ENCODE measurements around the gene HSPA12A.
"Not testable (repeated sequence)": the region's sequence is repeated elsewhere in the genome, so short reads cannot be mapped to it uniquely, and the experiment has no call there.

HSPA12A gene

DNA sequence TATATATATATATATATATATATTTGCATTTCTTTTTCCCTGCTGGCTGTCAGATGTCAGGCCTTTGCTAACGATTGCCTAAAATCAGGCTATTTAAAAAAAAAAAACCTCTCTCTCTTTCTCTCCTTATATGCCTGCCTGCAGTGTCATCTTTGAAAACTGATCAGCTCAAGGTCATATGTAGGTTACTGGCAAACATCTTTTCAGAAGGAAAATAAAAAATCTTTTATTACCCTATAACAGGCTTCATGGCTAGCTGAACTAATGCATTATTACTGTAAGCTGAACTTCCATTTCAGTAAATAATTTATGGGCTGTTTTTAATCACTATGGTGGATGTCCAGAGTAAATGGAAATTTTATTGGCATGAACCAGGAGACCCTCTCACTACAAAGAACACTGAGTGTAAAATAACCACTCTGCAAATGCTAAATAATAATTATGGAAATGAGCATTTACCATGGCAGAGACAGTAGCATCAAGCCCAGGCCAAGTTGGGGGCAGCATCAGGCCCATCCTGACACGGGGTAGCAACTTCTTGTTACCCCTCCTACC, 29.3 kb downstream of the HSPA12A start:
- no peak overlapping the region for H2AK5ac ChIP-seq (ENCODE audit: low read length)
- H2BK120ac ChIP-seq (ENCODE audit: insufficient read depth, low read length, poor library complexity): no peak overlapping the region
- H3K9ac ChIP-seq (ENCODE audit: low read length): no peak overlapping the region
- no peak overlapping the region for H2AFZ ChIP-seq (ENCODE audit: insufficient read depth, low read length, poor library complexity)
- no peaks in the 10 kb centered on the region for H3K79me1 ChIP-seq (ENCODE audit: low read length)
- H3K79me2 ChIP-seq (ENCODE audit: control insufficient read depth, insufficient read depth, low read length, poor library complexity): no peaks in the 10 kb centered on the region
- no peak for DNase-seq
- no peak overlapping the region for H3K14ac ChIP-seq (ENCODE audit: low read length)
- H2BK12ac ChIP-seq (ENCODE audit: low read length): no peak overlapping the region
- no peaks in the 10 kb centered on the region for H3K4me1 ChIP-seq (ENCODE audit: control insufficient read depth in 1 of 2, insufficient read depth in 2 of 2, low read length in 2 of 2)
- H3K4me3 ChIP-seq (ENCODE audit: low read depth, low read length): no peak overlapping the region
- no peak overlapping the region for H2BK5ac ChIP-seq (ENCODE audit: low read depth, low read length, poor library complexity)
- no peak overlapping the region for H3K4ac ChIP-seq (ENCODE audit: low read depth, low read length)
- WGBS (ENCODE audit: extremely low coverage, insufficient coverage, insufficient read length): no CpG with 5 or more reads among the region's 2 CpGs
- H3K27me3 ChIP-seq (ENCODE audit: insufficient read depth, low read length): no peaks in the 10 kb centered on the region
- H3K18ac ChIP-seq (ENCODE audit: low read length): no peak overlapping the region
- H3K9me3 ChIP-seq (ENCODE audit: insufficient read depth, low read depth, low read length): no peaks in the 10 kb centered on the region
- H3K4me2 ChIP-seq (ENCODE audit: low read length): no peak overlapping the region
- no peak overlapping the region for H4K12ac ChIP-seq (ENCODE audit: low read depth, low read length)
- H4K8ac ChIP-seq (ENCODE audit: low read depth, low read length): no peak overlapping the region
- H3K36me3 ChIP-seq (ENCODE audit: control insufficient read depth in 1 of 2, insufficient read depth in 2 of 2, low read length in 2 of 2): no peaks in the 10 kb centered on the region
- no peak overlapping the region for H3K27ac ChIP-seq (ENCODE audit: low read depth, low read length)
- no peak overlapping the region for H3K23ac ChIP-seq (ENCODE audit: low read length)
- no peak overlapping the region for H4K91ac ChIP-seq (ENCODE audit: low read depth, low read length)

DNA sequence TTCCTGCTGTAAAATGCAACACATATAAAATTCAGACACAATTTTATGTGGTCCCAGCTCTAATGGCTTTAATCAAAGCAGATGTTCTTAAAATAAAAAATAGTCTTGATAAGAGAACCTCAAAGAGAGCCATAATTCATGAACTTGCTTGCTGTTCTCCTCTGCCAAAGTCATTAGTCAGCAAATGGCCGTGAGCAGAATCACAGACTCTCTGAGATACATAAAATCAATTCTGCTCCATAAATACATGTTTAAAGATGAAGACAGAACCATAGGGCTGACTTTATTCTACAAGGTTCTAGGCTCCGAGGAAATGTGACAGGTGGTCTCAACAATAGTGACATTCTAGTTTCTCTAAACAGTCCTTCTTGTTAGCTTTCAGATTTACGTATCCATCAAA, 29.8 kb downstream of the HSPA12A start:
- Histone ChIP-seq H3K9me3 (ENCODE audit: insufficient read depth, low read depth, low read length) (no peaks in the 10 kb centered on the region), H3K9ac (ENCODE audit: low read length) (no peak overlapping the region), H2BK120ac (ENCODE audit: insufficient read depth, low read length, poor library complexity) (no peak overlapping the region), H3K14ac (ENCODE audit: low read length) (no peak overlapping the region), H3K79me2 (ENCODE audit: control insufficient read depth, insufficient read depth, low read length, poor library complexity) (no peaks in the 10 kb centered on the region), H3K27ac (ENCODE audit: low read depth, low read length) (no peak overlapping the region), H3K4me3 (ENCODE audit: low read depth, low read length) (no peak overlapping the region), H2BK12ac (ENCODE audit: low read length) (no peak overlapping the region), H2AFZ (ENCODE audit: insufficient read depth, low read length, poor library complexity) (no peak overlapping the region), H3K18ac (ENCODE audit: low read length) (no peak overlapping the region), H3K4me1 (ENCODE audit: control insufficient read depth in 1 of 2, insufficient read depth in 2 of 2, low read length in 2 of 2) (no peaks in the 10 kb centered on the region), H2AK5ac (ENCODE audit: low read length) (no peak overlapping the region), H3K23ac (ENCODE audit: low read length) (no peak overlapping the region), H3K4me2 (ENCODE audit: low read length) (no peak overlapping the region), H3K27me3 (ENCODE audit: insufficient read depth, low read length) (no peaks in the 10 kb centered on the region), H3K4ac (ENCODE audit: low read depth, low read length) (no peak overlapping the region), H2BK5ac (ENCODE audit: low read depth, low read length, poor library complexity) (no peak overlapping the region), H4K8ac (ENCODE audit: low read depth, low read length) (no peak overlapping the region), H3K79me1 (ENCODE audit: low read length) (no peaks in the 10 kb centered on the region), H3K36me3 (ENCODE audit: control insufficient read depth in 1 of 2, insufficient read depth in 2 of 2, low read length in 2 of 2) (no peaks in the 10 kb centered on the region), H4K12ac (ENCODE audit: low read depth, low read length) (no peak overlapping the region), H4K91ac (ENCODE audit: low read depth, low read length) (no peak overlapping the region)
- DNase-seq: no peak
- WGBS (ENCODE audit: extremely low coverage, insufficient coverage, insufficient read length): no CpG with 5 or more reads among the region's 3 CpGs

DNA sequence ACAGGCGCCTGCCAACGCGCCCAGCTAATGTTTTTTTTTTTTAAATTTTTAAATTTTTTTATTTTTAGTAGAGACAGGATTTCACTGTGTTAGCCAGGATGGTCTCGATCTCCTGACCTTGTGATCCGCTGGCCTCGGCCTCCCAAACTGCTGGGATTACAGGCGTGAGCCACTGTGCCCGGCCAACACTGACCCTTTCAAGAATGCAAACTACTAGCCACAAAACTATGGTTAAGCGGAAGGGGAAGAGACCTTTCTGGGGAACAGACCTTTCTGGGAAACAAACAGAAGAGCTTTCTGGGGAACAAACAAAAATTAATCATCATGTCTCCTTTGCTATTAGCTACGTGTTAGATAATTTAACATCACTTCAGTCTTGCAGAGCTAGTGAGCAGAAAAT, 30.6 kb downstream of the HSPA12A start:
- H3K79me1 ChIP-seq (ENCODE audit: low read length); H3K4ac ChIP-seq (ENCODE audit: low read depth, low read length); H3K4me2 ChIP-seq (ENCODE audit: low read length); H3K27me3 ChIP-seq (ENCODE audit: insufficient read depth, low read length); H3K4me3 ChIP-seq (ENCODE audit: low read depth, low read length); DNase-seq; H3K18ac ChIP-seq (ENCODE audit: low read length); H3K79me2 ChIP-seq (ENCODE audit: control insufficient read depth, insufficient read depth, low read length, poor library complexity); H3K36me3 ChIP-seq (ENCODE audit: control insufficient read depth in 1 of 2, insufficient read depth in 2 of 2, low read length in 2 of 2); H2AFZ ChIP-seq (ENCODE audit: insufficient read depth, low read length, poor library complexity); H3K23ac ChIP-seq (ENCODE audit: low read length); H3K9ac ChIP-seq (ENCODE audit: low read length); H2BK120ac ChIP-seq (ENCODE audit: insufficient read depth, low read length, poor library complexity); H3K4me1 ChIP-seq (ENCODE audit: control insufficient read depth in 1 of 2, insufficient read depth in 2 of 2, low read length in 2 of 2); H4K91ac ChIP-seq (ENCODE audit: low read depth, low read length); H2BK12ac ChIP-seq (ENCODE audit: low read length); H3K27ac ChIP-seq (ENCODE audit: low read depth, low read length); H4K8ac ChIP-seq (ENCODE audit: low read depth, low read length); H3K14ac ChIP-seq (ENCODE audit: low read length); H4K12ac ChIP-seq (ENCODE audit: low read depth, low read length); H2BK5ac ChIP-seq (ENCODE audit: low read depth, low read length, poor library complexity); H3K9me3 ChIP-seq (ENCODE audit: insufficient read depth, low read depth, low read length); H2AK5ac ChIP-seq (ENCODE audit: low read length): not testable (repeated sequence)
- WGBS (ENCODE audit: extremely low coverage, insufficient coverage, insufficient read length): no CpG with 5 or more reads among the region's 10 CpGs

DNA sequence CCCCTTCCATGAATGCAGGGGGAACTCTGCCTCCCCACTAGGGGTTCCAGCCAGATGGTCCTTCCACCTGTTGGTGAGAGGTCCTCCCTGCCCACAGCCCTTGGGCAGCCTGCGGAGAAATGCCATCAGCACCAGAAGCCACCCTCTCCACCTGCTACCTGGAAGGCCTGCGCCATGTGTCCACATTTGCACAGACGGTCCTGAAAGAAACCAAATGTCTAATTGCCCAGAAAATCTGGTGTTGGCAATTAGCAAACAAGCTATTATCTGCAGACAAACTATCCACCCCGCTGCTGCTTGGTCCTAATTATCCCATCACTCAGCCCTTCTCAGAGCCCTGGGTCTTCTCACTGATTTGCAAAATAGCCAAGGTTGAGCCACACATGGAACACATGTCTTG, 32.3 kb downstream of the HSPA12A start:
- Histone ChIP-seq H3K23ac (ENCODE audit: low read length) (no peak overlapping the region), H3K79me1 (ENCODE audit: low read length) (no peaks in the 10 kb centered on the region), H3K36me3 (ENCODE audit: control insufficient read depth in 1 of 2, insufficient read depth in 2 of 2, low read length in 2 of 2) (no peaks in the 10 kb centered on the region), H3K79me2 (ENCODE audit: control insufficient read depth, insufficient read depth, low read length, poor library complexity) (no peaks in the 10 kb centered on the region), H2BK120ac (ENCODE audit: insufficient read depth, low read length, poor library complexity) (no peak overlapping the region), H3K4me1 (ENCODE audit: control insufficient read depth in 1 of 2, insufficient read depth in 2 of 2, low read length in 2 of 2) (no peaks in the 10 kb centered on the region), H3K4ac (ENCODE audit: low read depth, low read length) (no peak overlapping the region), H2BK5ac (ENCODE audit: low read depth, low read length, poor library complexity) (no peak overlapping the region), H2AFZ (ENCODE audit: insufficient read depth, low read length, poor library complexity) (no peak overlapping the region), H2BK12ac (ENCODE audit: low read length) (no peak overlapping the region), H4K12ac (ENCODE audit: low read depth, low read length) (no peak overlapping the region), H4K8ac (ENCODE audit: low read depth, low read length) (no peak overlapping the region), H2AK5ac (ENCODE audit: low read length) (no peak overlapping the region), H3K4me2 (ENCODE audit: low read length) (no peak overlapping the region), H3K9me3 (ENCODE audit: insufficient read depth, low read depth, low read length) (no peaks in the 10 kb centered on the region), H3K27ac (ENCODE audit: low read depth, low read length) (no peak overlapping the region), H3K27me3 (ENCODE audit: insufficient read depth, low read length) (no peaks in the 10 kb centered on the region), H3K4me3 (ENCODE audit: low read depth, low read length) (no peak overlapping the region), H4K91ac (ENCODE audit: low read depth, low read length) (no peak overlapping the region), H3K9ac (ENCODE audit: low read length) (no peak overlapping the region), H3K18ac (ENCODE audit: low read length) (no peak overlapping the region), H3K14ac (ENCODE audit: low read length) (no peak overlapping the region)
- no CpG with 5 or more reads among the region's 4 CpGs for WGBS (ENCODE audit: extremely low coverage, insufficient coverage, insufficient read length)
- no peak for DNase-seq
